Fibroblast of lung (primary cell): ENCODE results near the gene PRR20D. TPM values are rescaled to one million over a fixed set of nuclear protein-coding genes. Genes with fewer than 3 reads are reported as not detected.
"Not testable (repeated sequence)": the region's sequence is repeated elsewhere in the genome, so short reads cannot be mapped to it uniquely, and the experiment has no call there.

ENCODE experiments used
- DNase-seq, 2 donors: peaks; one replicate each; pipeline versions ENCODE4 v3.0.0 to v3.0.0-alpha.2; 2010; ENCODE audit warnings: low read depth in 2 of 2
- H2AFZ ChIP-seq: 2 replicates; pipeline ENCODE4 v1.5.1; 2012; ENCODE audit warnings: low read length, control low read depth, inconsistent platforms
- H3K27ac ChIP-seq: 2 replicates; pipeline ENCODE4 v1.5.1; 2011; ENCODE audit warnings: low read length, control low read depth; ENCODE audit not compliant: insufficient read depth
- H3K27me3 ChIP-seq: 2 replicates; pipeline ENCODE4 v1.5.1; 2011; ENCODE audit warnings: mild to moderate bottlenecking, low read length; ENCODE audit not compliant: control insufficient read depth, insufficient read depth
- H3K36me3 ChIP-seq: 2 replicates; pipeline ENCODE4 v1.5.1; 2011; ENCODE audit warnings: low read length; ENCODE audit not compliant: control insufficient read depth, insufficient read depth
- H3K4me1 ChIP-seq: 2 replicates; pipeline ENCODE4 v1.5.1; 2011; ENCODE audit warnings: low read length; ENCODE audit not compliant: control insufficient read depth, insufficient read depth; ENCODE audit errors: extremely low read depth
- H3K4me2 ChIP-seq: 2 replicates; pipeline ENCODE4 v1.5.1; 2011; ENCODE audit warnings: low read length, control low read depth; ENCODE audit not compliant: insufficient read depth; ENCODE audit errors: extremely low read depth
- H3K4me3 ChIP-seq, 4 experiments: fragments of 200-600 bp in 1 of 4; sonication (generic) in 1 of 4; replicated peaks in 1 of 4; 2 replicates each; pipeline ENCODE4 v1.5.1; 2011 to 2016; ENCODE audit warnings: low read length in 4 of 4, low read depth in 3 of 4, mild to moderate bottlenecking in 3 of 4, control low read depth in 2 of 4, inconsistent platforms in 1 of 4, mixed read lengths in 1 of 4; ENCODE audit not compliant: insufficient read depth in 1 of 4; ENCODE audit errors: control extremely low read depth in 1 of 4
- H3K79me2 ChIP-seq: 2 replicates; pipeline ENCODE4 v1.5.1; 2012; ENCODE audit warnings: mild to moderate bottlenecking, low read length, inconsistent platforms; ENCODE audit not compliant: control insufficient read depth, insufficient read depth
- H3K9ac ChIP-seq: 2 replicates; pipeline ENCODE4 v1.5.1; 2011; ENCODE audit warnings: mild to moderate bottlenecking, low read length, control low read depth; ENCODE audit not compliant: insufficient read depth
- H3K9me3 ChIP-seq: 2 replicates; pipeline ENCODE4 v1.5.1; 2012; ENCODE audit warnings: low read depth, low read length; ENCODE audit not compliant: control insufficient read depth, insufficient read depth
- H4K20me1 ChIP-seq: 2 replicates; pipeline ENCODE4 v1.5.1; 2011; ENCODE audit warnings: low read length; ENCODE audit not compliant: control insufficient read depth, insufficient read depth; ENCODE audit errors: extremely low read depth
- CTCF ChIP-seq, 2 donors: IDR thresholded peaks in 1 of 2; conservative IDR thresholded peaks in 1 of 2; 1 replicate in 1 of 2; 2 replicates in 1 of 2; pipeline ENCODE4 v1.5.1; 2011 to 2012; ENCODE audit warnings: low read length in 2 of 2, control low read depth in 1 of 2, inconsistent platforms in 1 of 2, low read depth in 1 of 2, mild to moderate bottlenecking in 1 of 2
- EZH2 ChIP-seq: IDR thresholded peaks from 2 replicates; pipeline ENCODE4 v1.5.1; 2012; ENCODE audit warnings: low read length, control low read depth, mild to moderate bottlenecking; ENCODE audit errors: missing control alignments
- polyA plus RNA-seq, 2 donors: library from polyadenylated mRNA; depleted of rRNA in 1 of 2; stranded (reverse) in 1 of 2; unstranded in 1 of 2; fragments of >200 nt; gene quantifications; 2 replicates each; pipeline ENCODE4 v1.2.1, GENCODE V29; 2011 to 2012; ENCODE audit warnings: missing spikeins in 1 of 2
- total RNA-seq: library from RNA; depleted of rRNA; stranded (reverse); fragments of >200 nt; gene quantifications from 2 replicates; pipeline ENCODE4 v1.2.1, GENCODE V29; 2014

PRR20D gene
- total and polyA plus RNA-seq, 2 donors (not counting 1 experiment from before 2014, with no cell fraction given), result not detected

DNA sequence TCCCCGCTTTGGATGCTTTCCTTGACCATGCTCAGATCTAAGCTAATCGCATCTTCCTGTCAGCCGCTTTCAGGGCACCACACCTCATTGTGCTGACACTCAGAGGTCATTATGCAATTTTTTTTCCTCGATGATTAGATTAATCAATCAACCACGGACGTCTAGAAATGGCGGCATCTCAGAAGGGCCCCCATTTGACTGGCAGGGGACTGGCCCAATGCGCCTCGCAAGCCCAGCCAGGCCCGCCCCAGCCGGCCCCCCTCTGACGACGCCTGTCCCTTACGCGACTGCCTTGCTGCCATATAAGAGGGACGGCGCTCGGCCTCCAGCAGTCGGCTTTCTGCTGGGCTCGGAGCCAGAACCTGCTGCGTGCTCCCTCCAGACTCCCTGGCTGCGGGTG lies 6.5 kb downstream of the PRR20D start, which contains the start of gene PRR20E:
PRR20E (plus strand) TSS at position 301 of the 400 bp plus-strand sequence. CDS start 387 bp downstream, outside the sequence.
- H3K4me1 ChIP-seq, H3K27me3 ChIP-seq, H3K9me3 ChIP-seq, H3K27ac ChIP-seq, H3K36me3 ChIP-seq, H4K20me1 ChIP-seq, H3K9ac ChIP-seq, H3K4me3 ChIP-seq, H3K79me2 ChIP-seq, H2AFZ ChIP-seq, H3K4me2 ChIP-seq, DNase-seq: not testable (repeated sequence)

DNA sequence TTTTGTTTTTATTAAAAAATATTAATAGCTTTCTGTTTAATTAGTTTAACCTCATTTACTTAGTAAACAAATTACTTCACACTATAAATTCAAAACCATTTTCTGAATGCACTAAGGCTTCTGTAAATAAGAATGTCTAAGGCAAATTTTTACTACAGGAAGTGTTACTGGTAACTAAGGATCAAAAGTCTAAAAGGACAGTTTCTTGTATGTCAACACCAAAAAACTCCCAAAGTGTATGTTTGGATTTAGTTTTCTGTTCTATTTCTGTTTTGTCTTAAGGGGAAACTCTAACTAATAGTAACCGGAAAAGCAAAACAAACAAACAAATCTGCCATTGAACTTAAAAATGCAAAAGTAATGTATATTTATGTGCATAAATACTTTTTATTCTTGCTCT lies 31.2 kb downstream of the PRR20D start:
- Histone ChIP-seq H3K9me3 (no peaks in the 10 kb centered on the region), H4K20me1 (no peaks in the 10 kb centered on the region), H3K4me3 (no peak overlapping the region), H3K4me2 (no peak overlapping the region), H3K27me3 (no peaks in the 10 kb centered on the region), H3K36me3 (no peaks in the 10 kb centered on the region), H3K9ac (no peak overlapping the region), H3K4me1 (no peaks in the 10 kb centered on the region), H2AFZ (no peak overlapping the region), H3K79me2 (no peaks in the 10 kb centered on the region), H3K27ac (no peak overlapping the region)
- TF ChIP-seq CTCF (conservative IDR thresholded peaks at IDR 0.05 in 1 of 2, IDR thresholded peaks at IDR 0.05 in 1 of 2; ENCODE audit: low read depth in 1 of 2, low read length in 2 of 2) (no peak), EZH2 (no peak)
- DNase-seq, result no peak

- Histone ChIP-seq H3K4me1 (no peaks in the 10 kb centered on the region), H3K9me3 (no peaks in the 10 kb centered on the region), H3K27me3 (no peaks in the 10 kb centered on the region), H3K4me2 (no peak overlapping the region), H3K36me3 (no peaks in the 10 kb centered on the region), H3K27ac (no peak overlapping the region), H2AFZ (no peak overlapping the region), H3K79me2 (no peaks in the 10 kb centered on the region), H4K20me1 (no peaks in the 10 kb centered on the region), H3K4me3 (no peak overlapping the region), H3K9ac (no peak overlapping the region)
- TF ChIP-seq EZH2 (no peak), CTCF (conservative IDR thresholded peaks at IDR 0.05 in 1 of 2, IDR thresholded peaks at IDR 0.05 in 1 of 2; ENCODE audit: low read depth in 1 of 2, low read length in 2 of 2) (no peak)
- no peak for DNase-seq
Observed at GRCh38 chr13:57212989-57213388, 52.6 kb downstream of the PRR20D start.

Other genes starting within 250 kb of the PRR20D start
- gene PRR20A, start 19.7 kb upstream of the PRR20D start, total RNA-seq, result not detected in 2 replicates
- not detected in 2 replicates for gene PRR20A, start 19.7 kb upstream of the PRR20D start, polyA plus RNA-seq
- not detected in 2 replicates for gene PRR20B, start 13.1 kb upstream of the PRR20D start, total RNA-seq
- not detected in 2 replicates for gene PRR20B, start 13.1 kb upstream of the PRR20D start, polyA plus RNA-seq
- not detected in 2 replicates for gene PRR20C, start 6.6 kb upstream of the PRR20D start, total RNA-seq
- gene PRR20C, start 6.6 kb upstream of the PRR20D start, polyA plus RNA-seq, result not detected in 2 replicates
- gene PRR20E, start 6.6 kb downstream of the PRR20D start, total RNA-seq, result not detected in 2 replicates
- gene PRR20E, start 6.6 kb downstream of the PRR20D start, polyA plus RNA-seq, result not detected in 2 replicates